HepG2 (cell line): ENCODE results near the gene IFT43.

Experiments
- HMG20A ChIP-seq: IDR thresholded peaks from 2 replicates; pipeline ENCODE4 v1.6.1; 2016; ENCODE audit warnings: borderline replicate concordance
- PRDM4 ChIP-seq: sonication (generic); formaldehyde crosslinking; IDR thresholded peaks from 2 replicates; pipeline ENCODE4 v1.9.0; 2021; ENCODE audit warnings: missing genetic modification reagents, borderline replicate concordance
- RAD21 ChIP-seq: fragments of 450-650 bp; formaldehyde crosslinking; IDR thresholded peaks from 2 replicates; pipeline ENCODE4 v1.5.0; 2020; ENCODE audit warnings: mild to moderate bottlenecking
- SALL2 ChIP-seq: sonication (generic); formaldehyde crosslinking; IDR thresholded peaks from 2 replicates; pipeline ENCODE4 v1.8.1; 2023; ENCODE audit warnings: mild to moderate bottlenecking, missing genetic modification reagents, inconsistent platforms
- SIX1 ChIP-seq: sonication (generic); formaldehyde crosslinking; IDR thresholded peaks from 2 replicates; pipeline ENCODE4 v1.4.0; 2020; ENCODE audit warnings: missing genetic modification reagents, borderline replicate concordance
- ZNF337 ChIP-seq: sonication (generic); formaldehyde crosslinking; IDR thresholded peaks from 2 replicates; pipeline ENCODE4 v1.5.1; 2020; ENCODE audit warnings: missing genetic modification reagents, low read depth, mild to moderate bottlenecking, borderline replicate concordance
- TF ChIP-seq, protein P1 (sequence below): IDR thresholded peaks from 2 replicates; pipeline ENCODE4 v1.6.1; 2012; ENCODE audit warnings: low read depth, low read length, improper control_type of control experiment
- TF ChIP-seq, protein P2 (sequence below): sonication (generic); formaldehyde crosslinking; IDR thresholded peaks from 2 replicates; pipeline ENCODE4 v1.5.0; 2020; ENCODE audit warnings: mild to moderate bottlenecking, missing genetic modification reagents, moderate library complexity

DNA sequence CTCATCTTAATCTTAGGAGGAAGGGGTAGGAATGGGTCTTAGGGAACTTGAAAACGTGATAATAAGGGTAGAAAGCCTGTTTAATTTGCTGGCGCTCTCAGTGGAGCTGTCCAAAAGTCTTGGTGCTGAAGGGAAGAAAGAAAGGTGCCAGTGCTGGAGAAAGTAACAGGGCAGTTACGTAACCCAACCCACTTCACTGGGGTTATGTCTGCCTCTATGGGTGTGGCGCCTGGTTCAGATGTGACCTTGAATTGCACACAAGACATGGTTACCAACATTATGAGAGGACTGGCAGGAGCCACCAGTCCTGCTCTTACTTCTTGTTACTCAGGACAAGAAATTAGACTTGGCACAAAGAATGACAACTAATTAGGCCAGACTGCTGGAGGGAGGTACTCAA lies 147.5 kb downstream of the IFT43 start:
- TF ChIP-seq, protein P1, sequence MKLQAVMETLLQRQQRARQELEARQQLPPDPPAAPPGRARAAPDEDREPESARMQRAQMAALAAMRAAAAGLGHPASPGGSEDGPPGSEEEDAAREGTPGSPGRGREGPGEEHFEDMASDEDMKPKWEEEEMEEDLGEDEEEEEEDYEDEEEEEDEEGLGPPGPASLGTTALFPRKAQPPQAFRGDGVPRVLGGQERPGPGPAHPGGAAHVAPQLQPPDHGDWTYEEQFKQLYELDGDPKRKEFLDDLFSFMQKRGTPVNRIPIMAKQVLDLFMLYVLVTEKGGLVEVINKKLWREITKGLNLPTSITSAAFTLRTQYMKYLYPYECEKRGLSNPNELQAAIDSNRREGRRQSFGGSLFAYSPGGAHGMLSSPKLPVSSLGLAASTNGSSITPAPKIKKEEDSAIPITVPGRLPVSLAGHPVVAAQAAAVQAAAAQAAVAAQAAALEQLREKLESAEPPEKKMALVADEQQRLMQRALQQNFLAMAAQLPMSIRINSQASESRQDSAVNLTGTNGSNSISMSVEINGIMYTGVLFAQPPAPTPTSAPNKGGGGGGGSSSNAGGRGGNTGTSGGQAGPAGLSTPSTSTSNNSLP: no peak
- TF ChIP-seq, protein P2, sequence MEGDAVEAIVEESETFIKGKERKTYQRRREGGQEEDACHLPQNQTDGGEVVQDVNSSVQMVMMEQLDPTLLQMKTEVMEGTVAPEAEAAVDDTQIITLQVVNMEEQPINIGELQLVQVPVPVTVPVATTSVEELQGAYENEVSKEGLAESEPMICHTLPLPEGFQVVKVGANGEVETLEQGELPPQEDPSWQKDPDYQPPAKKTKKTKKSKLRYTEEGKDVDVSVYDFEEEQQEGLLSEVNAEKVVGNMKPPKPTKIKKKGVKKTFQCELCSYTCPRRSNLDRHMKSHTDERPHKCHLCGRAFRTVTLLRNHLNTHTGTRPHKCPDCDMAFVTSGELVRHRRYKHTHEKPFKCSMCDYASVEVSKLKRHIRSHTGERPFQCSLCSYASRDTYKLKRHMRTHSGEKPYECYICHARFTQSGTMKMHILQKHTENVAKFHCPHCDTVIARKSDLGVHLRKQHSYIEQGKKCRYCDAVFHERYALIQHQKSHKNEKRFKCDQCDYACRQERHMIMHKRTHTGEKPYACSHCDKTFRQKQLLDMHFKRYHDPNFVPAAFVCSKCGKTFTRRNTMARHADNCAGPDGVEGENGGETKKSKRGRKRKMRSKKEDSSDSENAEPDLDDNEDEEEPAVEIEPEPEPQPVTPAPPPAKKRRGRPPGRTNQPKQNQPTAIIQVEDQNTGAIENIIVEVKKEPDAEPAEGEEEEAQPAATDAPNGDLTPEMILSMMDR: no peak
- TF ChIP-seq RAD21 (CRISPR knock-in tag) (no peak), SALL2 (no peak), ZNF337 (no peak), PRDM4 (CRISPR knock-in tag) (no peak), HMG20A (CRISPR knock-in tag) (no peak), SIX1 (CRISPR knock-in tag) (no peak)
